GM18517 (cell line): ENCODE results near the gene ANKRD44.

Source experiments
- ATAC-seq: cut with Tn5 transposase; IDR thresholded peaks from one replicate; pipeline ENCODE4 v1.9.1; 2021; ENCODE audit warnings: mild to moderate bottlenecking, moderate library complexity; ENCODE audit not compliant: unreplicated experiment

ANKRD44 gene

DNA sequence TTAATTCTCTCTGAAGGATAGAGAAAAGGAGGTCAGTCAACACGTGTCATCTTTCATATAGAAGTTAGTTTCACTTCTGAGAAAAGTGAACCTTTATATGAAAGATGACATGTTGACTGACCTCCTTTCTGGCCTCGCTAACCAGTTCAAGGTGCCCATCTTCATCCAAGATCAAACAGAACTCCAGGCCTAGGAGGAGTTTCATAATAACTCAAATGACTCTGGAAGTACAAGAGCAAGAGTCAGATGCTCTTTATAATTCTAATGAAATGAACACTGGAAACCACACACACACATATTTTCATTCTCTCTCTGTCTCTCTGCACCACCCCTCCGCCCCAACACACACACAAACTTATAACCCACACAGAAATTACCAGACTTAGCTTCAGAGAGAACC lies 16.3 kb downstream of the ANKRD44 start:
- peak; percentile 37 for ATAC-seq

DNA sequence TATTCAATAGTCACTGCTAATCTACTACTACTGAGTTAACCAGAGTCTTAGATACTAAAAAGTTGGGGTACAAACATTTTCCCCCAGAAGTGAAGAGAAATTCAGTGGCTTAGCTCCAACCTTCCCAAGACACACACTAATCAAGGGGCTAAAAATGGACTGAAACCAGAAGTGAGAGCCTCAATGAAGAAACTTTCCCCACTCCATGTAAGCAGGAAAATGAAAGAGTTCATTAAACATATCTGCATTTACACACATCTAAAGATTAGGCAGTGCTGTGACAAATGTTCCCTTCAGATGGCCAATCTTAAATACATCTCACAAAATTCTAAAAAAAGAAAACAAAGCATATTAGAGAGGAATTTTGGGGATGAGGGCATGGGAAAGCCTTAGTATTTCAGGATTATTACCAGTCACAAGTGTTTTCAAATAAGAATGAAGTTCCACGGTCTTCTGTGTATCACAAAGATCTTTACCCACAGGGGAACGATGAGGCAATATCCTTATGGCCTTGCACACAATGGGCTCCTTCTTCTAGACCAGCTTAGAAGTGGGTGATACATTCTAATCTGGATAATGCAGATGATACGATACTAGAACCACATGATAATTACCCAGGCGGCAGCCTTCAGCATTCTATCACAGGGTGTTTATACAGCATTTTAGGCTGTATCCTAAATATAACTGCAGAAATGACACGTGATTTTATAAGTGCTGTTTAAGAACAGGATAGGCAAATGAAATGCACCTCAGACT lies 17.1 kb downstream of the ANKRD44 start:
- peak; percentile 23 for ATAC-seq

DNA sequence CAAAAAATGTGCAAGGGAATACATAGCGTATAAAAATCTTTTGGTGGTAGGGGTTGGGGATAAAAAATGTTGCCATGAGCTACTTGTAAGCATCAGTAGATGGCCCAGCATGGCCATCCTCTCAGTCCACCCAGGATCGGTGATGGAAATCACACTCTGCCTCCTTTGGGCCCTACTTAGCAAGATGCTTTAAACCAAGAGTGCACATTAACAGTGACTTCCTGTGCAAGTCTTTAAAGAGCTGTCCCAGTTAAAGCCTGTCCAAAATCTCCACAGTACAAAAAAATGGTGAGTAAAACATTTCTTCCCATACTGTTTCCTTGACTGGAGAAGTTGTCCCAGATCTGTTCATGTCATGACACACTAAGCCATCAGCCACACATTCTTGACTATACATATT lies 18.0 kb downstream of the ANKRD44 start:
- no peak for ATAC-seq

DNA sequence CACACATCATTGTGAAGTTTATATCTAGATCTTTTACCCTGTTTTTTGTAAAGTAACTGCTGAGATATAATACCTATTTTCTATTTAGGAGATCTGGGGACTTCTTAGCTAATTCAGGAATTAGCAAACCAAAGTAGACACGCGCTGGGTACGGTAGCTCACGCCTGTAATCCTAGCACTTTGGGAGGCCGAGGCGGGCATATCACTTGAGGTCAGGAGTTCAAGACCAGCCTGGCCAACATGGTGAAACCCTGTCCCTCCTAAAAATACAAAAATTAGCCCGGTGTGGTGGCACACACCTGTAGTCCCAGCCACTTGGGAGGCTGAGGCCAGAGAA lies 23.0 kb downstream of the ANKRD44 start:
- ATAC-seq, result peak; percentile 26

DNA sequence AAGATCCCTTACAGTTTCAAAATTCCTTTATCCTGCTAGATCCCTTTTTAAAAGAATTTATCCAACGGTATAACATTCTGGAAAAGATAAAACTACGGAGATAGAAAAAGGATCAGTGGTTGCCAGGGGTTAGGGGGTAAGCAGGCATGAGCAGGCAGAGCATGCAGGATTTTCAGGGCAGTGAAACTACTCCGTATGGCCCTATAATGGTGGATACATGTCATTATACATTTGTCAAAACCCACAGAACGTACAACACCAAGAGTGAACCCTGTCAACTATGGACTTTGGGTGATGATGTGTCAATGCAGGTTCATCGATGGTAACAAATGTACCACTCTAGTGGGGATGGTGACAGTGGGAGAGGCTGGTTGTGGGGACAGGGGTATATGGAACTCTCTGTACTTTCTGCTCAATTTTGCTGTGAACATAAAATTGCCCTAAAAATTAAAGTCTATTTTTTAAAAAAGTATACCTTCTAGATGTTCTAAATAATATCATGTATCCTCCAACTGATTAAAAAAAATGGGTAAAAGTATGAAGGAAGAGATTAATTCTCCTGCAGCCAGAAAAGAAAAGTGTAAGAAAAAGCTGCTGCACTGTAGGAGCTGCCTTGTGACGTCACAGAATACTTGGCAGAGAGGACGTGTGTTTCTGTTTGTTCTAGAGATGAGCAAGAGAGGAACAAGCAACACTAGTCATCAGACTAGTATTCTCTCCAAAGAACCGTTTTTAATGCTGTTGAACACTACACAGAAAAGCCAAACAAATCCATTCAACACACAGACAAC lies 23.6 kb downstream of the ANKRD44 start:
- ATAC-seq, result peak; percentile 93

DNA sequence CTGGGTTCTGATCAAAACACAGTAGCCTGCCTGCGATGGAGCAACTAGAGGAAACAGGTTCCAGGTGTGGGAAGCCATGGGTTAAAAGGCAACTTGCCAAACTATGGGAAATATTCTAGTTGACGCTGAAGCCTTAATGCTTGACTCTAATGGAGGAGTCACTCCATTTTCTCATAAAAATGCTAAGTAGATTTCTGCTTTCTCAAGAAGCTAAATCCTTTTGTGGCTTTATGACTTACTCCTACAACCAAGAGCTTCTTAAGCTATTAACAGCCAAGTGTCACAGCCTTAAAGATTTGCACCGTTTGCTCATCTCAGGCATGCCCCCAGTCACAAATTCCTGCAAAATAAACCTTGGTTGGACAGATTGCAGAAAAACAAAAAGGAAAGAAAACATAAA lies 25.2 kb downstream of the ANKRD44 start:
- ATAC-seq, result no peak

DNA sequence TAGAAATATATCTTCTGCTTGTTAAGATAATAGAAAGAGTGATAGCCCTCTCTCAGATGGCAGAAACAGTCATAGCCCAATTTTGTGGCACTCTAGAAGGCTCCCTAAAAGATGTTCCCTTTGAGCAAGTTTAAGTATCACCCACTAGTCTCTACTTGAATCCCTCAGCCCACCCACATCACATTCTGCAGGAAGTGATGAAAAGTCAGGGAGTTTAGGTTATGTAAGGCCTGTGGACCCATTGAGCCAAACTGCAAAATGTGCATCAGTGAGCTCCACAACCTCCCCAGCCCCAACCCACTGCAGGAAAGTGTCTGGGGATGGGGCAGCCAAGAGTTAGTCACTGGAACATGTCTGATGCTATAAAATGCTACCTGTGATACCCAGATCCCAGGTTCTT lies 25.6 kb downstream of the ANKRD44 start:
- no peak for ATAC-seq

DNA sequence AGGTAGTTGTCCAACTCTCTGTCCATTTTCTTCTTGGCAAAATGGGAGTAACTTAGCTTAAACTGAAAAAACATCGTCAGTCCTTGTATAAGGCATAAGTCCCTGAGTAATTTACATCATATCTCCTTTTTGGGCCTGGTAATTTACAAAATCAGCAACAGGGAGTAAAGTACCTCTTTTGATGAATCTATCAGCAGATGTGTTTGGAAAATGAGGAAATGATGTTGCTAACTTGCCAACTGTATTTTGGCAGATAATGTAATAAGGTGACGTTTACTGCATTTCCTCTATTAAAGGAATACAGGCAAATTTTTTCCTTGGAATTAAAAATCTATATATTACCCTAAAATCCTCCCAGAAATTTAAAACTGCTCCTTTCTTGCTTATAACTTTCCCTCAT lies 29.2 kb downstream of the ANKRD44 start:
- ATAC-seq, result no peak

DNA sequence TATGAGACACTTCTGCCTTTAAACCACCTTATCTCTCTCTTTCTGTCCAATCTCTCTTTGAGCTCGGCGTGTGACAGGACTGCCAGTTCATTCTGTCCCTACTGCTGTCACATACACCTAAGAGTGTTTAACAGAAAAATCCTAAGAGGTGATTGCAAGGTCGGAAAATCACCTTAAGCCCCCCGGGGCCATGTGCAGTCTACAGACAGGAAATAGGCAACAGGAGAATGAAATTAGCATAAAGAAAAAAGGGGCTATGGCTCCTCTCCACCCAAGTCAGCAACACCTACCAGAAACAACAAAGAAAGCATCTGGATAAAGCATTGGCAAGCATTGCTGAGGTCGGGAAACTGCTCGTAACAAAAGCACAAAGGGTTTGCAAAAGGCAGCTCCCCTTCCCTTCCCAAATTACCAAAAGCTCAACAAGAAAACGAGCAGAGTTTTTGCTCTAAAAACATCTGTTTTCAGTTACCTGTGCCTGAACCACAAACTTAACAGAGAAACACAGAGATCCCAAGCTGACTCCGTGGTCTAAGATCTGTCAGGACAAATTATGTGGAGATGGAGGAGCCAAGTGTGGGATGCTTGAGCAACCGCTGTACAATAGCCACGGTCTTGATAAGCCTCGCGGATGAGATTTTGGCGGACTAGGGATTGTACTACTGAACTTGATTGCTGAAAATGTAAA lies 30.4 kb downstream of the ANKRD44 start:
- no peak for ATAC-seq

DNA sequence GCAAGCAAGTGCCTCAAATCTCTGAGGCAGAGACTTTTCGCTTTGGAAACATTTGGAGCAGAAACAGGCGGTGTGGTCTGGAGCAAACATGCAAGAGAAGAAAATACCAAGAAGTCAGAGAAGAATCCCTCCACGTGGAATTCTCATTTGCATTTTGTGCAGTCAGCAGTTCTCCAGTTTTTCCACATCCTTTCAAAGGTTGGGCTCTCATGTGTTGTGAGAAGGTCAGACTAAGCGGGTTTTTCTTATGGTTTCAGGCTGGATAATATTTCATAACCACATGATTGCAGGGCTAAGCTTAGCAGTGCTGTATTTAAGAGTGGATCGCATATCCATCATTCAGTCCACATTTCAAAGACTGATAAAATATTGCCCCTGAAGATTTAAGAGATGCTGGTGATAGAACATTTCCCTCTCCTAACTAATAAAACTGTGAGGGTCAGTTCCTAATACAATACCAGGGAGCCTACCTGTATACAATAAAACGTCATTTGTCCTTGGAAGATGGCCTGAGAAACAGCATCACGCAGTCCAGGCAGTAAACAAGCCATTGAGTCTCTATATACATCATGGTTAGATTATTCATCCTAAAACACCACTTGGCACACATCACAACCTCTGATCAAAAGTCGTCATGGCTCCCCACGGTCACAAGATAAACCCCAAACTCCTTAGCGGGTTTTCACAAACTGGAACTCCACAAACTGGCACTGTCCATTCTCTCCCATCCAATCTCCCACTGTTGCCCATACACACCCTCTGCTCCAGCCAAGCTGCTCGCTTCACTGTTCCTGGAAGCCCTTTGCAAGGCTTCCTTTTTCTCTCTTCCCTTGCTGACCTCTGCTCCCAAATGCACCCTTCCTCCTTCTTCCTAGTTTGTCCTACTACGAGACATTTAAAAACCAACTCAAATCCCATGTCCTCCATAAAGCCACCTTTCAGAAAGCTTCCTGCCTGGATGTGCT lies 31.5 kb downstream of the ANKRD44 start:
- no peak for ATAC-seq

DNA sequence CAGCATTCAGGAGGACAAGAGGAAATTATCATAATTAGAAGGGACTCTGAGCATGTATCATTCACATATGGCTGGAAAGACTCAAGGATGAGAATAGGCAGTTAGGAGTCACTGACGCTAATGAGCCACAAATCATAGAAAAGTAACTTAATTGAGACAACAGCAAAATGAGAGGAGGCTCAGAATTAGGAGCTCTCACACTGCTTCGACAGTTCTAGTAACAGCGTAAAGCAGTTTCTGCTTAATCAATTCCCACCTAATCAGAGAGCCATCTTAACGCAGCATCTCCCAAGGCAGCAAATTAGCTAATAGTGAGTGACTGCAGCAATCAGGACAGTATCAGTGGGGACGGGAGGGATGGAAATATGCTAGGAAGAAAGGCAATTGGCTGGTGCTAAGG lies 32.8 kb downstream of the ANKRD44 start:
- no peak for ATAC-seq

DNA sequence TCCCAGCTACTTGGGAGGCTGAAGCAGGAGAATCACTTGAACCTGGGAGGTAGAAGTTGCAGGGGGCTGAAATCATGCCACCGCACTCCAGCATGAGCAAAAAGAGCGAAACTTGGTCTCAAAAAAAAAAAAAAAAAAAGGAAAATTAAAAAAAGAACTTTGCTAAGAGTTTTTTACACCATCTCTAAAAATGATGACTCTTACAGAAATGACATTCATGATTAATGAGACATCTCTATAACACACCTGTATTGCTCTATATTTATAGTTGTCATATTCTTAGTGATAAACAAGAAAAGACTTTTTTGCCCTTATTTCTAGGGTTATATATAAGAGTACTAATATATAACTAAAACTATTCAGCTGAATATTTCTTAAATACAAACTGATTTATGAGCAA lies 34.4 kb downstream of the ANKRD44 start:
- no peak for ATAC-seq

DNA sequence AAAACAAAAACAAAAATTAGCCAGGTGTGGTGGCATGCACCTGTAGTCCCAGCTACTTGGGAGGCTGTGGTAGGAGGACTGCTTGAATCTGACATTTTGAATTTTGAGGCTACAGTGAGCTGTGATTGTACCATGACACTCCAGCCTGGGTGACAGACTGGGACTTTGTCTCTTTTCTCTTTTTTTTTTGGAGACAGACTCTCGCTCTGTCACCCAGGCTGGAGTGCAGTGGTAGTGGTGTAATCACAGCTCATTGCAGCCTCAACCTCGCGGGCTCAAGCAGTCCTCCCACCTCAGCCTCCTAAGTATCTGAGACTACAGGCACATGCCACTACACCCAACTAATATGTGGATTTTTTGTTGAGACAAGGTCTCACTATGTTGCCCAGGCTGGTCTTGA lies 35.6 kb downstream of the ANKRD44 start:
- ATAC-seq, result no peak

DNA sequence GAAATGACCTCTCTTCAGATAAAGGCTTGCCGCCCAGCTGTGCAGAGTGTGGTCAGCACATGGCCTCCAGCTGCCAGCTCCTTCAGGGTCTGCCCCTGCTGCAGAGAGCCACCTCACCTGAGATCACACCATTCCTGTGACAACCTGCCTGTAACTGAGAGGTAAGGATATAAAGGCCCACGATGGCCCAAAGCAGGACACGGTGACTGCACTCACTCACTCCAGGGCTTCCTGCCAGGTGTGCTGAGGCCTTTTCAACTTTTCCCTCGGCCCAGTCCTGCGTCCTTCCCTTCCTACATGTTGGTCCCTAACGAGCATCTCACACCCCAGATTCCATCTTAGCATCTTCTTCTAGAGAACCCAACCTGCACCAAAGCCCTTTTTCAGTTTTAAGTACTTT lies 36.2 kb downstream of the ANKRD44 start:
- no peak for ATAC-seq

DNA sequence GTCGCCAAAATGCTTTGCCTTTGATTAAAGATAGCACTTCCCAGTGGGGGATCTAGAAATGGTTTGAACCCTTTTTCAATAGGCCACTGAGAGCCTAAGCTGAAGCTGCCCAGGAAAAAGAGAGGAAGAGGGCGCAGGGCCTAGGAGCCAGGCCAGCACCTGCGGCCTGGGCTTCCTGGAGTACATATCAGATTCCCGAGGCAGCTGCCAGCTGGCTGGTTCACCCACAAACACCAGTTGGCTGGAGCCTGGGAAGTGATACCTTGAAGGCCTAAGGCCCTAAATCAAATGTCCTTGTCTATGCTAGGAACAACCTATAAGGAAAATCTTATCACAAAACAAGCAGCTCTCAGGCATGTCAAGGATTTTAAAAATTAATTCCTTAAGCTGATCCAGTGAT lies 37.1 kb downstream of the ANKRD44 start:
- ATAC-seq, result no peak

DNA sequence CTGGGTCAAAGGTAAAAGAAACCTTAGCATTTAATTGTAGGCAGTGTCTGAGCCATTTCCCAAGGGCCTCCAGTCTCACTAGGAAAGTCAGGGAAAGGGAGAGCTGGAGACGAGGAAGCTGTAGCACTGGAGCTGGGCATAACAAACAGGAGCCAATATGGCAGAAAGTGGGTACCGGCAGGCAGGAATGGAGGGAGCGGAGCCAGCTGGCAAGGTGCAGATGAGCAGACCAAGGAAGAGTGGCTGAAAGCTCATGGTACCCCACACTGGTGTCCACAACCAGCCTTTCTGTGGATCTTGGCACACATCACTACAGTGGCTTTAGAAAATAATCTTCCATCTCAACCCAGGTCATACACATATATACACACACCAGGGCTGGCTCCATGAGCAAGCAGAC lies 40.0 kb downstream of the ANKRD44 start:
- no peak for ATAC-seq

DNA sequence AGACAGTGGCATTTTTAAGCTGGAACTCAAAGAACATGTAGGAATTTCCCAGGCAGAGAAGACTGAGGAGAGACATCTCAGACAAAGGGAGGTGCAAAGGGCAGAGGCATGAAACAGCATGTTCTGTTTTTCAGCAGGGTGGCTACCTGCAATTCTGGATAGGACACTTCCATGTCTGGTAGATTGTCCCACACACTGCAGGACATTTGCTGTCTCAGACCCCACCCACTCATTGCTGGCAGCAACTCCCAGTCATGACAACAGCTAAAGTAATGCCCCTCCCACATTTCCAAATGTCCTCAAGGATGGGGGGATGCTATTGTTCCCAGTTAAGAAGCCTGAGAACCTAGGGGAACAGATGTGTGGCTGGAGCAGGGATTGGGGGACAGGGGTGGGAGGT lies 40.8 kb downstream of the ANKRD44 start:
- ATAC-seq, result no peak

DNA sequence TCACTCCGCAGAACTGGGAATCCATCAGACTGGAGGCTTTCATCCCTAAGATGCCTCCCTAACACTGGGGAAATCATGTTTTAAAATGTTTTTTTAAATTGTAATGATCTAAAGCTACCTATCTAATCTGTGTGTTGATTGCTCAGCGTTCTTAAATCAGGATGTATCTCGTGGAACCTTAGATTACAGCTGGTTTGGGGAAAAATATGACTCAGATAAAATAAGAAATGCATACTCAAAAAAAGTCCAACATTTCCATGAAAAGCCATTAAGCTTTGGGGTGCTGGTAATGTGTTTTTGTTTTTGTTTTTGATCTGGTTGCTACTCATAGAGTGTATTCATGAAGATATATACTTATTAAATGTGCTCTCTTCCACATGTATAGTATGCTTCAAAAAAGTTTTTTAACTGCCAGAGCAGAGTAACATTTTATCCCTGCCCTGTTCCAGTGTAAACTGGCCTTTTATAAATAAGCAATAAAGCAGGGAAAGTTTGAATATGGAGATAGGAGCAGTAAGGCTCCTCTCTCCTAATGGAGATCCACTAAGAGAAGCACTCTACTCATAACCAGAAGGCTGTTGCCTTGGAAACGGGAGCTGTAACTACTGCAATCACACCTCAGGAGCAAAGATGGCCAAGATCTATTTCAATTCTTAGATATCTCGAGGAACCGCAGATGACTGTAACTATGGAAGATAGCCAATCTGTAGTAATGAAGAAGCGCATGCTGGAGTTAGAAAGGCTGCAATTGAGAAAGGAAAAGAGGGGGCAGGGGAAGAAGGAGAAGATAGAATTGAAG lies 41.6 kb downstream of the ANKRD44 start:
- ATAC-seq, result no peak

DNA sequence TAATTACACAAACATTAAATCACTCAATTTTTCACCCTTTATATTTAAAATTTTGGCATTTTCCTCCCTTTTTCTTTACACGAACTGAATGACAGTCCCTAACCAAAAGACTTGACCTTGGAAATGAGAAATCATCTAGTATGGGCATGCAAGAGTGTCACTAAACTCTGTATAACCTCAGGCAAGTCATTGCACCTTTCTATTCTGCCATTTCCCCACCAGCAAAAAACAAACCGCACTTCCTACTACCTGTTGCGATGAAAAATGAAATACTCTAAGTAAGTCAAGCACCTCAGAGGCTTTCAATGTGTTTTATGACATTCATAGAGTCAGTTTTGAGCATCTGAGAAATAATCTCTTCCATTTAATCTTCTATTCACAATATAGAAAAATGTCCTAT lies 44.1 kb downstream of the ANKRD44 start:
- ATAC-seq, result no peak

DNA sequence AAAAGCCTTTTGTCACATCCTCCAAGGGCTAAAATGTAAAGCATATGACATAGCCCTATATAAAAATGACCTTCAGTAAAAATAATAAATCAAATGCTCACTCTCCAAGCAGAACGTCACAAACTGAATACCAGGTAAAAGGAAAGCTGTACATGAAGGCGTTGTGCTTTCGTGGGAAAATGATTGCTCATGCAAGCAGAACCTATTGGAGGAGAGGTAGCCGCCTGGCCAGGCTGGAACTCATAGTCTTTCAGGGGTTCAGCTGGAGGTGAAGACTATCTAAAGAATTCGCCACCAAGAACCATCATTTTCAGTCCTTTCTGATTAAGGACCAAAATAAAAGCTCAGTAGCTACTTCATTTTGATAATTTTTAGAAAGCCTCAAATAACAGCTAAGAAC lies 44.7 kb downstream of the ANKRD44 start:
- no peak for ATAC-seq
